Adrenal gland (tissue), 12 donors: ENCODE data around the gene NR6A1. TPM values are rescaled to one million over a fixed set of nuclear protein-coding genes. Genes with fewer than 3 reads are reported as not detected.
A peak's percentile ranks its signal among the peaks of the same experiment; 100 is the strongest.

Experiments
- DNase-seq, 7 donors: peaks; one replicate each; pipeline ENCODE4 v3.0.0-alpha.2; 2019 to 2020
- H3K27ac ChIP-seq, 5 donors: fragments of 200-600 bp; sonication (generic) in 4 of 5; 1 replicate in 3 of 5; 2 replicates in 2 of 5; pipeline versions ENCODE4 v1.5.1 to v1.8.0; 2016 to 2020; ENCODE audit warnings: mild to moderate bottlenecking in 1 of 5
- H3K27me3 ChIP-seq: fragments of 200-600 bp; 2 replicates; pipeline ENCODE4 v1.8.0; 2021
- H3K36me3 ChIP-seq, 2 donors: fragments of 200-600 bp; replicated peaks in 1 of 2; 1 replicate in 1 of 2; 2 replicates in 1 of 2; pipeline versions ENCODE4 v1.5.1 to v1.8.0; 2018 to 2022
- H3K4me1 ChIP-seq, 2 donors: fragments of 200-600 bp; replicated peaks in 1 of 2; 1 replicate in 1 of 2; 2 replicates in 1 of 2; pipeline versions ENCODE4 v1.5.1 to v1.8.0; 2018 to 2021
- H3K4me3 ChIP-seq, 4 donors: fragments of 200-600 bp; sonication (generic) in 3 of 4; one replicate each; pipeline ENCODE4 v1.5.1; 2016 to 2018
- H3K9me3 ChIP-seq, 3 donors: fragments of 200-600 bp; sonication (generic) in 1 of 3; replicated peaks in 1 of 3; 1 replicate in 2 of 3; 2 replicates in 1 of 3; pipeline versions ENCODE4 v1.5.1 to v1.8.0; 2016 to 2021
- CTCF ChIP-seq, 6 experiments: fragments of 450-650 bp in 4 of 6; fragments of 200-600 bp in 2 of 6; sonication (generic) in 1 of 6; IDR thresholded peaks; 1 replicate in 5 of 6; 2 replicates in 1 of 6; pipeline versions ENCODE4 v1.5.1 to v1.8.0; 2016 to 2021; ENCODE audit warnings: antibody characterized with exemption in 6 of 6, mild to moderate bottlenecking in 2 of 6, moderate library complexity in 1 of 6
- POLR2A ChIP-seq, 2 donors: fragments of 450-650 bp; IDR thresholded peaks; one replicate each; pipeline ENCODE4 v1.6.1; 2017; ENCODE audit warnings: antibody characterized with exemption in 2 of 2, mild to moderate bottlenecking in 2 of 2, moderate library complexity in 1 of 2
- WGBS, 4 donors: extraction: QIAGEN DNeasy Blood & Tissue Kit in 2 of 4; methylation state at CpG; one replicate each; pipeline versions ENCODE4 v1.1.5 to v1.1.7; 2013 to 2017; 5-methylcytosine and 5-hydroxymethylcytosine counted together
- intact Hi-C, 2 donors: fragments of 100-400 bp; cut with DNase I; formaldehyde crosslinking; loops; one replicate each; pipeline versions ENCODE4 v1.14.1 to v1.15.0; 2022 to 2023
- polyA plus RNA-seq, 3 donors: library from polyadenylated mRNA; stranded (reverse); fragments of 200-250 nt in 2 of 3; fragments of 350-450 nt in 1 of 3; fragmentation: Illumina TruSeq in 1 of 3; extraction: RNeasy Lipid Tissue Mini Kit (QIAGEN cat#74804) in 1 of 3; gene quantifications; one replicate each; pipeline ENCODE4 v1.2.3, GENCODE V29; 2013 to 2014
- total RNA-seq, 9 donors: library from RNA; depleted of rRNA in 4 of 9; stranded (reverse); fragments of >200 nt in 4 of 9; fragments of 120-200 nt in 1 of 9; fragmentation: NEBNext Ultra II Directional in 1 of 9; extraction: Animal tissue kit (Norgen Biotek cat#: 25700) in 1 of 9; gene quantifications; one replicate each; pipeline versions ENCODE4 v1.1.0 to v1.2.4, GENCODE V29; 2013 to 2023
- donor health status: healthy with polysubstance abuse.
- donor health status: Bipolar disorder and iron deficiency.
- donor health status: DM: yes; HTN: yes; CAD: no.
- donor health status: DM: no; HTN: no; CAD: no.
- donor health status: DM: no; HTN: no; CAD: no.
- donor health status: DM: yes; HTN: yes; CAD: no.

NR6A1 gene
- total and polyA plus RNA-seq, 12 donors: 0.46 to 9.8 (median 1.5) TPM

DNA sequence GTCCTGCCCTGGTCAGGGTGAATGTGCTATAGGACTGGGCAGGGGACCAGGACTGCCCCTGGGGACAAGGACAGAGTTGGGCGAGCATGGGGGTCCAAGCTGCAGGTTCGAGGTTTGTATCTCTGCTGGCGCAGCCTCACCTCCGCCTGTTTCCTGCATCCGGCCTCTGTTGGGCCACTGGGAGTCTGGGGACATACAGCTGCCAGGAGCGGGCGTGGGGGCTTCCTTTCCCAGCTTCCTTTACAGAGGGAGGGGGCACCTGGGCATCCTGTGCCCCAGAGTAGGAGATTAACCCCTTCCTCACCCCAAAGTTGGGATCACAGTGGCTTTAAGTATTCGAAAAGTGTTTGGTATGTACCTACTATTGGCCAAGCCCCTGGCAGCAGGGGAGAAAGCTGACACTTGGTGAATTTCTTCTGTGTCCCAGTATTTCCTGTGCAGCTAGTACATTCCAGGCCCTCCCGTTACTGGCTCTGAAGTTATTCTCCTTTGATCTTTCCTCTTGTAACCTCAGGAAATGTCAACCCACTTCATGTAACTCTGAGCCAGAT, 24.8 kb upstream of the NR6A1 start:
- intact Hi-C loops: no loop called here
- WGBS, 4 donors: 56 to 79% (median 66%) methylated on average over 6 to 9 of the region's 9 CpGs
- Histone ChIP-seq H3K9me3 (no peaks in the 10 kb centered on the region), H3K36me3 (no peaks in the 10 kb centered on the region), H3K4me1 (peaks cover 0 to 9% of the 10 kb centered on the region in 2 donors), H3K27me3 (no peaks in the 10 kb centered on the region), H3K4me3 (no peak overlapping the region), H3K27ac (peak overlapping the region in 1 of 5 donors; percentile 87)
- DNase-seq: peak in 2 of 7 donors; percentile 51 to 59
- TF ChIP-seq CTCF (IDR thresholded peaks at IDR 0.05) (no peak), POLR2A (IDR thresholded peaks at IDR 0.05) (no peak)

GRCh38 chr9:124794902-124795491, 23.9 kb upstream of the NR6A1 start:
- Histone ChIP-seq H3K4me1 (peaks cover 0 to 9% of the 10 kb centered on the region in 2 donors), H3K27ac (peak overlapping the region in 1 of 5 donors; percentile 87), H3K36me3 (no peaks in the 10 kb centered on the region), H3K4me3 (no peak overlapping the region), H3K27me3 (no peaks in the 10 kb centered on the region), H3K9me3 (no peaks in the 10 kb centered on the region)
- intact Hi-C loops: no loop called here
- 82 to 95% (median 86%) methylated on average over 7 to 11 of the region's 11 CpGs for WGBS, 4 donors
- no peak for TF ChIP-seq CTCF (IDR thresholded peaks at IDR 0.05)
- DNase-seq: no peak

DNA sequence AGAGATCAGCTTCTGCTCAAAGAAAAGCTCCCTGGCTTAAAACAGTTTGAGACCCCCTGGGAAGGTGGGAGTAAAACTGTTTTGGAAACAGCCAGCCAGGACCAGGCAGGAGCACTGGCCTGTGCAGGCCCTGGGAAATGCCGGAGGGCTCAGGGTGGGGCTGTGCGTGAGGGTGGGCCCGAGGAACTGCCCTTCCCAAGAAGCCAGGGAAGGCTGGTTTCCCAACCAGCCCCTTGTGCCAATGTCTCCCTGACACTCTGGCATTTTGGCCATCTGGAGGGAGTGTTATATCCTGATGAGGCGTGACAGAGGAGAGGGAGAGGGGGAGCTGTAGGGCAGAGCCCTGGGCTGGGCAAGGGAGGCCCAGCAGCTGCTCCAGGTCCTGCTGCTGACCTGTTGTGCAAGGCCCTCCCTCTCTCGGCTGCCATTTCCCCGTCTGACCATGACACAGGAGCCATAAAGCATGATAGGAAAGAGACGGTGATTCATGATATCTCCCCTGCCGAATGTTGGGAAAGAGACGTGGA, 22.0 kb upstream of the NR6A1 start:
- no peaks in the 10 kb centered on the region for H3K9me3 ChIP-seq
- DNase-seq: peak in 6 of 7 donors; percentile 58 to 84 (median 74)
- no peak overlapping the region for H3K4me3 ChIP-seq
- WGBS, 4 donors: 37 to 59% (median 48%) methylated on average over 5 to 9 of the region's 9 CpGs
- no peaks in the 10 kb centered on the region for H3K27me3 ChIP-seq
- intact Hi-C loops: no loop called here
- peaks cover 0 to 9% of the 10 kb centered on the region in 2 donors for H3K4me1 ChIP-seq
- TF ChIP-seq POLR2A (IDR thresholded peaks at IDR 0.05) (no peak), CTCF (IDR thresholded peaks at IDR 0.05) (no peak)
- H3K36me3 ChIP-seq: no peaks in the 10 kb centered on the region
- H3K27ac ChIP-seq: peak overlapping the region in 3 of 5 donors; percentile 22 to 78 (median 34)

DNA sequence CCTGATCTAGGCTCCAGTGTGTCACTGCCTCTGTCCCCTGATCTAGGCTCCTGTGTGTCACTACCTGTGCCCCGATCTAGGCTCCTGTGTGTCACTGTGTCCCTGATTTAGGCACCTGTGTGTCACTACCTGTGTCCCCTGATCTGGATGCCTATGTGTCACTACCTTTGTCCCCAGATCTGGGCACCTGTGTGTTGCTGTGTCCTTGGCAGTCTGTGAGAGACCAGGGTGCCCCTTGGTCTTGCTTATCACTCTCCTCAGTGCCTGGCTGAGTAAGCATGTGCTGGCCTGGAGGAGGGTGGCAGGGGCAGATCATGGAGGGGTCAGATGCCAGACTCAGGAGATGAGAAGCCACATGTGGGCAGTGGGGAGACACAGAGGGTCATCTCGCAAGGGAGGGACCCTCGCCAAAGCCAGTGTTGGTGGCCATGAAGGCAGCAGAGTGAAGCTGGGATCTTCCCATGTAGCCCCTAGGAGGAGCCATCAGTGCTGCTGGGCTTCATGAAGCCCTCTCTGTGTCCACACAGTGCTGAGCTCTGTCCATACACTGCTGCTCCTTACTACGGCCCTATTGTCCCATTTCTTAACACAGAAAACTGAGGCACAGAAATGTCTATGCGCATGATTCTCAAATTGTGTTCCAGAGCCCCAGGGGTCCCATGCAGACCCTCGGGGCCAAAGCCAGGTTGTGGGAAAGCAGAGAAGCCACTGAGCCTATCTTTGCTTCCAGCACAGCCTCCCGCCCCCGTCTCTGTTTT, 21.3 kb upstream of the NR6A1 start:
- WGBS, 4 donors: 73 to 84% (median 81%) methylated on average over 6 to 8 of the region's 8 CpGs

More for the DNA sequence above, 21.3 kb upstream of the NR6A1 start:
- H3K27me3 ChIP-seq: no peaks in the 10 kb centered on the region
- intact Hi-C loops: no loop called here
- H3K4me3 ChIP-seq: no peak overlapping the region
- no peaks in the 10 kb centered on the region for H3K36me3 ChIP-seq
- peak overlapping the region in 2 of 5 donors; percentile 34 to 78 for H3K27ac ChIP-seq
- no peak for DNase-seq
- H3K9me3 ChIP-seq: no peaks in the 10 kb centered on the region
- no peak for TF ChIP-seq CTCF (IDR thresholded peaks at IDR 0.05)
- TF ChIP-seq POLR2A (IDR thresholded peaks at IDR 0.05): no peak
- H3K4me1 ChIP-seq: peaks cover 0 to 9% of the 10 kb centered on the region in 2 donors
